Uterus (tissue), 4 donors: Measurements from ENCODE around the gene BTBD16. TPM values are rescaled to one million over a fixed set of nuclear protein-coding genes. Genes with fewer than 3 reads are reported as not detected.

Experiments used
- DNase-seq, 2 donors: peaks; one replicate each; pipeline ENCODE4 v3.0.0-alpha.2; 2019 to 2020
- H3K27ac ChIP-seq, 2 donors: fragments of 200-600 bp; sonication (generic); 1 replicate in 1 of 2; 2 replicates in 1 of 2; pipeline ENCODE4 v1.5.1; 2016 to 2018
- H3K27me3 ChIP-seq, 2 donors: fragments of 200-600 bp; sonication (generic); one replicate each; pipeline ENCODE4 v1.5.1; 2018 to 2019; ENCODE audit warnings: control low read depth in 1 of 2
- H3K36me3 ChIP-seq, 2 donors: fragments of 200-600 bp; sonication (generic); one replicate each; pipeline ENCODE4 v1.5.1; 2019; ENCODE audit warnings: control low read depth in 1 of 2
- H3K4me1 ChIP-seq, 2 donors: fragments of 200-600 bp; sonication (generic); one replicate each; pipeline ENCODE4 v1.5.1; 2018 to 2019; ENCODE audit warnings: control low read depth in 1 of 2
- H3K4me3 ChIP-seq, 2 donors: fragments of 200-600 bp; sonication (generic); 1 replicate in 1 of 2; 2 replicates in 1 of 2; pipeline ENCODE4 v1.5.1; 2018 to 2019; ENCODE audit warnings: mild to moderate bottlenecking in 1 of 2
- H3K9me3 ChIP-seq, 2 donors: fragments of 200-600 bp; sonication (generic); one replicate each; pipeline ENCODE4 v1.5.1; 2019; ENCODE audit warnings: control low read depth in 1 of 2
- POLR2A ChIP-seq, 2 donors: fragments of 450-650 bp; IDR thresholded peaks; one replicate each; pipeline ENCODE4 v1.6.1; 2016; ENCODE audit warnings: antibody characterized with exemption in 2 of 2, mild to moderate bottlenecking in 1 of 2, moderate library complexity in 1 of 2
- intact Hi-C: fragments of 100-400 bp; cut with DNase I; formaldehyde crosslinking; loops from one replicate; pipeline ENCODE4 v1.15.1; 2023; ENCODE audit warnings: low total_unique reads
- total RNA-seq, 4 donors: library from RNA; depleted of rRNA in 3 of 4; stranded (reverse); fragments of >200 nt in 3 of 4; gene quantifications; one replicate each; pipeline versions ENCODE4 v1.1.0 to v1.2.4, GENCODE V29; 2014 to 2023
- TF ChIP-seq, protein P1 (sequence below), 4 experiments: fragments of 200-600 bp in 2 of 4; fragments of 450-650 bp in 2 of 4; sonication (generic) in 2 of 4; IDR thresholded peaks; one replicate each; pipeline ENCODE4 v1.5.1; 2016 to 2019; ENCODE audit warnings: antibody characterized with exemption in 4 of 4, mild to moderate bottlenecking in 2 of 4, moderate library complexity in 1 of 4
- donor health status: DM: yes; HTN: yes; CAD: no.

BTBD16 gene
- total RNA-seq, 4 donors from 2014 or later, result 0.14 to 0.46 TPM; not detected in 2

- intact Hi-C loops, result no loop called here
- Histone ChIP-seq H3K4me1 (no peaks in the 10 kb centered on the region), H3K9me3 (no peaks in the 10 kb centered on the region), H3K27me3 (no peaks in the 10 kb centered on the region), H3K27ac (no peak overlapping the region), H3K4me3 (no peak overlapping the region), H3K36me3 (no peaks in the 10 kb centered on the region)
- DNase-seq, result no peak
- no peak for TF ChIP-seq POLR2A (IDR thresholded peaks at IDR 0.05)
- TF ChIP-seq, protein P1, sequence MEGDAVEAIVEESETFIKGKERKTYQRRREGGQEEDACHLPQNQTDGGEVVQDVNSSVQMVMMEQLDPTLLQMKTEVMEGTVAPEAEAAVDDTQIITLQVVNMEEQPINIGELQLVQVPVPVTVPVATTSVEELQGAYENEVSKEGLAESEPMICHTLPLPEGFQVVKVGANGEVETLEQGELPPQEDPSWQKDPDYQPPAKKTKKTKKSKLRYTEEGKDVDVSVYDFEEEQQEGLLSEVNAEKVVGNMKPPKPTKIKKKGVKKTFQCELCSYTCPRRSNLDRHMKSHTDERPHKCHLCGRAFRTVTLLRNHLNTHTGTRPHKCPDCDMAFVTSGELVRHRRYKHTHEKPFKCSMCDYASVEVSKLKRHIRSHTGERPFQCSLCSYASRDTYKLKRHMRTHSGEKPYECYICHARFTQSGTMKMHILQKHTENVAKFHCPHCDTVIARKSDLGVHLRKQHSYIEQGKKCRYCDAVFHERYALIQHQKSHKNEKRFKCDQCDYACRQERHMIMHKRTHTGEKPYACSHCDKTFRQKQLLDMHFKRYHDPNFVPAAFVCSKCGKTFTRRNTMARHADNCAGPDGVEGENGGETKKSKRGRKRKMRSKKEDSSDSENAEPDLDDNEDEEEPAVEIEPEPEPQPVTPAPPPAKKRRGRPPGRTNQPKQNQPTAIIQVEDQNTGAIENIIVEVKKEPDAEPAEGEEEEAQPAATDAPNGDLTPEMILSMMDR (IDR thresholded peaks at IDR 0.05), result no peak
These were observed 10.0 kb downstream of the BTBD16 start for GRCh38 chr10:122281018-122281626.

GRCh38 chr10:122281751-122282150 is 10.7 kb downstream of the BTBD16 start:
- intact Hi-C loops, result no loop called here
- H3K27ac ChIP-seq, result no peak overlapping the region
- TF ChIP-seq, protein P1 (IDR thresholded peaks at IDR 0.05), result no peak
- no peak for TF ChIP-seq POLR2A (IDR thresholded peaks at IDR 0.05)
- no peaks in the 10 kb centered on the region for H3K9me3 ChIP-seq
- H3K27me3 ChIP-seq, result no peaks in the 10 kb centered on the region
- no peaks in the 10 kb centered on the region for H3K36me3 ChIP-seq
- DNase-seq, result no peak
- H3K4me1 ChIP-seq, result no peaks in the 10 kb centered on the region
- no peak overlapping the region for H3K4me3 ChIP-seq

DNA sequence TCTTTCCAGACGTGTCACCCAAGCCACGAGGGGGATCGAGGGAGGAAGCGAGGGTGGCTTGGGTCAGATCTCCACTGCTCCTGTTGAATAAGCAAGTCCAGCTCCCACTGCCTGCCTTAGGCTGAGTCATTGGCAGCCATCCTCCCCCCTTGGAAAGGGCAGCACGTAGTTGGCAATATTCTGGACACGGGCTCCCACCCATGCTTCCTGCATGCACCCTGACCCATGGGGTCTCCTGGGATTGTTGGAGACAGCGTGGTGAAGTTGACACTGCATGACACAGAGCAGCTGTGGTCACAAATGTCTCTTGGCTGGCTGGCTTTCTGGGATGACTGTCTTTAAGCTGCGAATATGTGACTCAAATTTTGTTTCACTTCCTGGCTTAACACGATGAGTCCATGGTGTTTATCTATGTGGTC is 11.2 kb downstream of the BTBD16 start:
- DNase-seq, result no peak
- Histone ChIP-seq H3K36me3 (no peaks in the 10 kb centered on the region), H3K4me1 (no peaks in the 10 kb centered on the region), H3K9me3 (no peaks in the 10 kb centered on the region), H3K27me3 (no peaks in the 10 kb centered on the region), H3K27ac (no peak overlapping the region), H3K4me3 (no peak overlapping the region)
- intact Hi-C loops, result no loop called here
- no peak for TF ChIP-seq POLR2A (IDR thresholded peaks at IDR 0.05)
- TF ChIP-seq, protein P1 (IDR thresholded peaks at IDR 0.05), result no peak

DNA sequence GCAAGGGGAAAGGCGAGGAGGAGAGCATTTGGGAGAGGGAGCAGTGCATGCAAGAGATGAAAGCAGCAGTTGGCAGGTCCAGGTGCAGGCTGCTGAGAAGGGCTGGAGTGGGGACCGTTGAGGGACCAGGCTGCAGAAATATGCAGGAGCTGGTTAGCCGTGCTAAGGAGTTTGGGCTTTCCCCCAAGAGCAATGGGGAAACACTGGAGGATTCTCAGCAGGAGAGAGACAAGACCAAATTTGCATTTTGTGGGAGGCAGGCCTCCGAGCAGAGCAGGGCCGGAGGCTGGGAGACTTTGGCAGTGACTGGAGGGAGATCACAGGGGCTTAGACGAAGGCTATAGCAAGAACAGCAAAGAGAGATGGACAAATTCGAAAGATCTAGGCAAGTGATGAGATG is 11.8 kb downstream of the BTBD16 start:
- H3K4me1 ChIP-seq, result no peaks in the 10 kb centered on the region
- H3K27me3 ChIP-seq, result no peaks in the 10 kb centered on the region
- intact Hi-C loops, result no loop called here
- no peak overlapping the region for H3K4me3 ChIP-seq
- TF ChIP-seq, protein P1 (IDR thresholded peaks at IDR 0.05), result no peak
- no peak for DNase-seq
- H3K36me3 ChIP-seq, result no peaks in the 10 kb centered on the region
- no peak overlapping the region for H3K27ac ChIP-seq
- no peaks in the 10 kb centered on the region for H3K9me3 ChIP-seq

GRCh38 chr10:122285506-122286444 is 14.7 kb downstream of the BTBD16 start:
- Histone ChIP-seq H3K27me3 (no peaks in the 10 kb centered on the region), H3K4me1 (no peaks in the 10 kb centered on the region), H3K36me3 (no peaks in the 10 kb centered on the region), H3K27ac (no peak overlapping the region), H3K4me3 (no peak overlapping the region), H3K9me3 (no peaks in the 10 kb centered on the region)
- no peak for DNase-seq
- intact Hi-C loops, result no loop called here
- no peak for TF ChIP-seq POLR2A (IDR thresholded peaks at IDR 0.05)
- TF ChIP-seq, protein P1 (IDR thresholded peaks at IDR 0.05), result no peak
